Neutrophil (primary cell): ENCODE results near the gene IKZF3.

Experiments
- H3K27ac ChIP-seq: fragments of 200-600 bp; sonication (generic); 2 replicates; pipeline ENCODE4 v1.5.1; 2016; ENCODE audit warnings: mild to moderate bottlenecking, moderate library complexity
- H3K27me3 ChIP-seq: fragments of 200-600 bp; sonication (generic); 2 replicates; pipeline ENCODE4 v1.6.0; 2016; ENCODE audit warnings: mild to moderate bottlenecking
- H3K36me3 ChIP-seq: fragments of 200-600 bp; sonication (generic); 2 replicates; pipeline ENCODE4 v1.5.1; 2017
- H3K4me1 ChIP-seq, 2 experiments: fragments of 200-600 bp in 1 of 2; sonication (generic) in 1 of 2; 1 replicate in 1 of 2; 2 replicates in 1 of 2; pipeline versions ENCODE4 v1.5.1 to v1.6.1; 2013 to 2016; ENCODE audit warnings: low read depth in 1 of 2, low read length in 1 of 2, mild to moderate bottlenecking in 1 of 2, moderate library complexity in 1 of 2; ENCODE audit not compliant: control insufficient read depth in 1 of 2, insufficient read depth in 1 of 2
- H3K4me3 ChIP-seq, 2 experiments: fragments of 200-600 bp in 1 of 2; sonication (generic) in 1 of 2; 1 replicate in 1 of 2; 2 replicates in 1 of 2; pipeline ENCODE4 v1.5.1; 2013 to 2016; ENCODE audit warnings: low read depth in 1 of 2, low read length in 1 of 2, mild to moderate bottlenecking in 1 of 2, moderate library complexity in 1 of 2
- H3K9me3 ChIP-seq: fragments of 200-600 bp; sonication (generic); 2 replicates; pipeline ENCODE4 v1.5.1; 2016
- CTCF ChIP-seq: fragments of 200-600 bp; sonication (generic); IDR thresholded peaks from 2 replicates; pipeline ENCODE4 v1.5.1; 2016; ENCODE audit warnings: antibody characterized with exemption

IKZF3 gene

GRCh38 chr17:39834017-39834416 lies 30.1 kb downstream of the IKZF3 start:
- Histone ChIP-seq H3K27ac (no peak overlapping the region), H3K9me3 (no peaks in the 10 kb centered on the region), H3K4me1 (no peaks in the 10 kb centered on the region), H3K36me3 (no peaks in the 10 kb centered on the region), H3K27me3 (peaks cover 69% of the 10 kb centered on the region), H3K4me3 (no peak overlapping the region)
- no peak for TF ChIP-seq CTCF

GRCh38 chr17:39831588-39831987 lies 32.5 kb downstream of the IKZF3 start:
- peaks cover 89% of the 10 kb centered on the region for H3K27me3 ChIP-seq
- H3K27ac ChIP-seq: no peak overlapping the region
- no peaks in the 10 kb centered on the region for H3K9me3 ChIP-seq
- no peak for TF ChIP-seq CTCF
- H3K4me1 ChIP-seq: no peaks in the 10 kb centered on the region
- no peaks in the 10 kb centered on the region for H3K36me3 ChIP-seq
- H3K4me3 ChIP-seq: no peak overlapping the region

GRCh38 chr17:39828443-39828842 lies 35.7 kb downstream of the IKZF3 start:
- H3K9me3 ChIP-seq: peaks cover 7% of the 10 kb centered on the region
- H3K4me1 ChIP-seq: no peaks in the 10 kb centered on the region
- H3K36me3 ChIP-seq: no peaks in the 10 kb centered on the region
- no peak overlapping the region for H3K27ac ChIP-seq
- no peak for TF ChIP-seq CTCF
- no peak overlapping the region for H3K4me3 ChIP-seq
- peaks cover 81% of the 10 kb centered on the region for H3K27me3 ChIP-seq

GRCh38 chr17:39826334-39826733 lies 37.8 kb downstream of the IKZF3 start:
- Histone ChIP-seq H3K36me3 (no peaks in the 10 kb centered on the region), H3K4me3 (no peak overlapping the region), H3K9me3 (peaks cover 8% of the 10 kb centered on the region), H3K27me3 (peaks cover 62% of the 10 kb centered on the region), H3K27ac (no peak overlapping the region), H3K4me1 (no peaks in the 10 kb centered on the region)
- no peak for TF ChIP-seq CTCF

- Histone ChIP-seq H3K4me3 (no peak overlapping the region), H3K9me3 (peaks cover 8% of the 10 kb centered on the region), H3K36me3 (no peaks in the 10 kb centered on the region), H3K27me3 (peaks cover 48% of the 10 kb centered on the region), H3K4me1 (no peaks in the 10 kb centered on the region), H3K27ac (no peak overlapping the region)
- TF ChIP-seq CTCF: no peak
Observed at GRCh38 chr17:39823407-39824054, 40.6 kb downstream of the IKZF3 start.
